K562 (cell line): ENCODE data around the gene APOLD1.

Experiments used
- ARID3B ChIP-seq: fragments of 250-450 bp; sonication (Bioruptor Pico); IDR thresholded peaks from 2 replicates; pipeline ENCODE4 v1.4.0; 2020; ENCODE audit warnings: borderline replicate concordance
- ATF6 ChIP-seq: sonication (generic); formaldehyde crosslinking; IDR thresholded peaks from 2 replicates; pipeline ENCODE4 v1.4.0; 2020; ENCODE audit warnings: mild to moderate bottlenecking, missing genetic modification reagents
- BRF1 ChIP-seq: IDR thresholded peaks from 3 replicates; pipeline ENCODE4 v1.6.1; 2011; ENCODE audit warnings: borderline replicate concordance, mild to moderate bottlenecking; ENCODE audit not compliant: insufficient read length; ENCODE audit errors: extremely low read depth
- CBFA2T2 ChIP-seq: fragments of 450-650 bp; conservative IDR thresholded peaks from 2 replicates; pipeline ENCODE4 v1.6.1; 2017; ENCODE audit warnings: mild to moderate bottlenecking
- HDAC2 ChIP-seq: fragments of 450-650 bp; IDR thresholded peaks from 2 replicates; pipeline ENCODE4 v1.6.1; 2016; ENCODE audit warnings: mild to moderate bottlenecking
- KDM1A ChIP-seq, 2 experiments: fragments of 450-650 bp; IDR thresholded peaks; 2 replicates each; pipeline ENCODE4 v1.6.1; 2016; ENCODE audit warnings: mild to moderate bottlenecking in 2 of 2
- POLR2AphosphoS5 ChIP-seq: IDR thresholded peaks from 2 replicates; pipeline ENCODE4 v1.6.1; 2011; ENCODE audit warnings: mild to moderate bottlenecking, low read depth, low read length, moderate library complexity; ENCODE audit not compliant: control insufficient read depth, insufficient read depth
- RBM25 ChIP-seq: fragments of 200-400 bp; formaldehyde crosslinking; IDR thresholded peaks from 2 replicates; pipeline ENCODE4 v1.6.1; 2018; ENCODE audit warnings: low read length, low read depth, moderate library complexity; ENCODE audit not compliant: severe bottlenecking
- SP1 ChIP-seq: sonication (generic); formaldehyde crosslinking; IDR thresholded peaks from 2 replicates; pipeline ENCODE4 v1.8.1; 2022; ENCODE audit warnings: mild to moderate bottlenecking, missing genetic modification reagents
- TF ChIP-seq, protein P1 (sequence below), 3 experiments: IDR thresholded peaks in 2 of 3; conservative IDR thresholded peaks in 1 of 3; 2 replicates each; pipeline ENCODE4 v1.5.1; 2011 to 2012; ENCODE audit warnings: low read length in 3 of 3, mild to moderate bottlenecking in 3 of 3, control low read depth in 2 of 3, improper control_type of control experiment in 1 of 3, inconsistent platforms in 1 of 3, low read depth in 1 of 3, mixed read lengths in 1 of 3, moderate library complexity in 1 of 3; ENCODE audit not compliant: insufficient read depth in 2 of 3

DNA sequence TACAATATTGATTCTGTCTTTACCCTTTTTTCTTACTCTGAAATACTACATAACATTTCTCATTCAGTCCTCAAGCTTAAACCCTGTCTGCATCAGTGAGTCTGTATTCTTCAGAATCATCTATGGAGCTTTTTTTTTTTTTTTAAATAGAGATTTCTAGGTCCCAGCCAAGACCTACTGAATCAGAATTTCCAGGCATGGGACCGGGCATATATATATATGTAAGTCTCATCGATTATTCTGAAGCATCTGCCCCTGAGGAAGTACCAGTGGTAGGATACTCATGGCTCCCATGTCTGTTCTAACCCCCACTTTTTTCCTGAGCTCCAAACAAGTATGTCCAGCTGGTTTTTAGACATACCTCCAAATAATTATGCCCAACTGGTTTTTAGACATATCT lies 33.8 kb downstream of the APOLD1 start:
- no peak for TF ChIP-seq CBFA2T2
- TF ChIP-seq SP1 (CRISPR knock-in tag): no peak
- TF ChIP-seq, protein P1, sequence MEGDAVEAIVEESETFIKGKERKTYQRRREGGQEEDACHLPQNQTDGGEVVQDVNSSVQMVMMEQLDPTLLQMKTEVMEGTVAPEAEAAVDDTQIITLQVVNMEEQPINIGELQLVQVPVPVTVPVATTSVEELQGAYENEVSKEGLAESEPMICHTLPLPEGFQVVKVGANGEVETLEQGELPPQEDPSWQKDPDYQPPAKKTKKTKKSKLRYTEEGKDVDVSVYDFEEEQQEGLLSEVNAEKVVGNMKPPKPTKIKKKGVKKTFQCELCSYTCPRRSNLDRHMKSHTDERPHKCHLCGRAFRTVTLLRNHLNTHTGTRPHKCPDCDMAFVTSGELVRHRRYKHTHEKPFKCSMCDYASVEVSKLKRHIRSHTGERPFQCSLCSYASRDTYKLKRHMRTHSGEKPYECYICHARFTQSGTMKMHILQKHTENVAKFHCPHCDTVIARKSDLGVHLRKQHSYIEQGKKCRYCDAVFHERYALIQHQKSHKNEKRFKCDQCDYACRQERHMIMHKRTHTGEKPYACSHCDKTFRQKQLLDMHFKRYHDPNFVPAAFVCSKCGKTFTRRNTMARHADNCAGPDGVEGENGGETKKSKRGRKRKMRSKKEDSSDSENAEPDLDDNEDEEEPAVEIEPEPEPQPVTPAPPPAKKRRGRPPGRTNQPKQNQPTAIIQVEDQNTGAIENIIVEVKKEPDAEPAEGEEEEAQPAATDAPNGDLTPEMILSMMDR (IDR thresholded peaks at IDR 0.05 in 2 of 3, conservative IDR thresholded peaks at IDR 0.05 in 1 of 3; ENCODE audit: insufficient read depth in 2 of 3, low read depth in 1 of 3, low read length in 3 of 3): no peak
- no peak for TF ChIP-seq POLR2AphosphoS5
- no peak for TF ChIP-seq HDAC2
- TF ChIP-seq BRF1: no peak
- TF ChIP-seq KDM1A (IDR thresholded peaks at IDR 0.05): no peak
- TF ChIP-seq RBM25: no peak
- no peak for TF ChIP-seq ARID3B
- no peak for TF ChIP-seq ATF6
